ENCODE data around the gene SPEN. TPM values are rescaled to one million over a fixed set of nuclear protein-coding genes. Genes with fewer than 3 reads are reported as not detected.

The SPEN gene
- total and polyA plus RNA-seq, 2 of the 13 experiments (the other 11 are each of a cell fraction or from before 2014, with no cell fraction given), result 4.8 to 14.0 TPM

GRCh38 chr1:15885701-15886610 lies 38.4 kb downstream of the SPEN start (continued):
- no peak for TF ChIP-seq HOXA9 (CRISPR knock-in tag; IDR thresholded peaks at IDR 0.05; ENCODE audit: borderline replicate concordance)
- no peak for TF ChIP-seq GMEB2 (CRISPR knock-in tag; IDR thresholded peaks at IDR 0.05; ENCODE audit: low read depth)
- TF ChIP-seq REST (IDR thresholded peaks at IDR 0.05; ENCODE audit: borderline replicate concordance in 1 of 2, low read depth in 1 of 2, low read length in 2 of 2), result no peak
- no peak for TF ChIP-seq ZBTB7B (CRISPR knock-in tag; IDR thresholded peaks at IDR 0.05)
- no peak for TF ChIP-seq CC2D1A (CRISPR knock-in tag; IDR thresholded peaks at IDR 0.05)
- no peak for TF ChIP-seq ZNF432 (CRISPR knock-in tag; IDR thresholded peaks at IDR 0.05; ENCODE audit: borderline replicate concordance)
- TF ChIP-seq ZFY (CRISPR knock-in tag; IDR thresholded peaks at IDR 0.05), result no peak
- peak; percentile 54; the same call in 1 of the 2 replicates for TF ChIP-seq RXRB (CRISPR knock-in tag; IDR thresholded peaks at IDR 0.05; ENCODE audit: borderline replicate concordance)
- no peak for TF ChIP-seq ZNF816 (CRISPR knock-in tag; IDR thresholded peaks at IDR 0.05; ENCODE audit: borderline replicate concordance)
- TF ChIP-seq NR0B2 (CRISPR knock-in tag; IDR thresholded peaks at IDR 0.05), result no peak
- peak; percentile 23; the same call in 1 of the 2 replicates for TF ChIP-seq ZBTB38 (CRISPR knock-in tag; IDR thresholded peaks at IDR 0.05)
- no peak for TF ChIP-seq ZNF749 (CRISPR knock-in tag; IDR thresholded peaks at IDR 0.05; ENCODE audit: borderline replicate concordance)
- TF ChIP-seq STAG1 (CRISPR knock-in tag; IDR thresholded peaks at IDR 0.05), result no peak
- TF ChIP-seq CREB1 (IDR thresholded peaks at IDR 0.05), result no peak
- peak; percentile 4 for TF ChIP-seq CREB1 (CRISPR knock-in tag; IDR thresholded peaks at IDR 0.05)
- no peak for TF ChIP-seq DDIT3 (CRISPR knock-in tag; IDR thresholded peaks at IDR 0.05)
- peak; percentile 23; the same call in 1 of the 2 replicates for TF ChIP-seq SMC3 (IDR thresholded peaks at IDR 0.05; ENCODE audit: low read length)
- TF ChIP-seq ZNF280D (CRISPR knock-in tag; IDR thresholded peaks at IDR 0.05), result 0 out of 2 replicates have a peak, but pooled peaks have one; percentile 50
- TF ChIP-seq PRPF4 (IDR thresholded peaks at IDR 0.05; ENCODE audit: low read depth, low read length, poor library complexity, severe bottlenecking), result no peak
- TF ChIP-seq PCBP1 (IDR thresholded peaks at IDR 0.05; ENCODE audit: borderline replicate concordance, low read depth, low read length), result no peak
